Ectodermal cell (in vitro differentiated cells): ENCODE data around the gene HDAC7. TPM values are rescaled to one million over a fixed set of nuclear protein-coding genes. Genes with fewer than 3 reads are reported as not detected.

Experiments used
- H3K27ac ChIP-seq: 2 replicates; pipeline ENCODE4 v1.7.0; 2013; ENCODE audit warnings: mild to moderate bottlenecking, low read depth, low read length; ENCODE audit not compliant: insufficient read depth, poor library complexity, severe bottlenecking
- H3K27me3 ChIP-seq: 2 replicates; pipeline ENCODE4 v1.7.0; 2013; ENCODE audit warnings: mild to moderate bottlenecking, low read length; ENCODE audit not compliant: insufficient read depth, control insufficient read depth, poor library complexity, severe bottlenecking
- H3K36me3 ChIP-seq: one replicate; pipeline ENCODE4 v1.7.0; 2013; ENCODE audit warnings: low read length; ENCODE audit not compliant: control insufficient read depth, insufficient read depth
- H3K4me1 ChIP-seq: one replicate; pipeline ENCODE4 v1.7.0; 2013; ENCODE audit warnings: low read length; ENCODE audit not compliant: control insufficient read depth, insufficient read depth
- H3K4me3 ChIP-seq: 2 replicates; pipeline ENCODE4 v1.7.0; 2013; ENCODE audit warnings: low read depth, low read length, control low read depth; ENCODE audit not compliant: insufficient read depth
- H3K9me3 ChIP-seq: 2 replicates; pipeline ENCODE4 v1.7.0; 2013; ENCODE audit warnings: mild to moderate bottlenecking, low read length, moderate library complexity; ENCODE audit not compliant: control insufficient read depth
- WGBS, 2 experiments: methylation state at CpG; one replicate each; pipeline ENCODE4 v1.1.7; 2013; ENCODE audit warnings: missing lambda C conversion rate in 2 of 2; 5-methylcytosine and 5-hydroxymethylcytosine counted together
- polyA plus RNA-seq, 4 experiments: library from polyadenylated mRNA; stranded (reverse); fragments of 50-300 nt; gene quantifications; one replicate each; pipeline ENCODE4 v1.2.3, GENCODE V29; 2013

Gene HDAC7
- 50.9 TPM for polyA plus RNA-seq (2013, experiment 1 of 4)
- polyA plus RNA-seq (2013, experiment 2 of 4), result 44.3 TPM
- polyA plus RNA-seq (2013, experiment 3 of 4), result 32.5 TPM
- polyA plus RNA-seq (2013, experiment 4 of 4), result 37.2 TPM

GRCh38 chr12:47819896-47820630, at the start of gene HDAC7:
Gene HDAC7 (minus strand): TSS chr12:47819903. CDS start chr12:47819785, 118 bp downstream.
- Histone ChIP-seq H3K27me3 (peaks cover 13% of the 10 kb centered on the region), H3K9me3 (no peaks in the 10 kb centered on the region), H3K4me1 (peaks cover 39% of the 10 kb centered on the region), H3K27ac (peak within 1 kb of the TSS; percentile 93), H3K4me3 (peak within 1 kb of the TSS; percentile 58), H3K36me3 (no peaks in the 10 kb centered on the region)
- 0 to 1% methylated on average over 57 of the region's 58 CpGs for WGBS, 2 experiments

DNA sequence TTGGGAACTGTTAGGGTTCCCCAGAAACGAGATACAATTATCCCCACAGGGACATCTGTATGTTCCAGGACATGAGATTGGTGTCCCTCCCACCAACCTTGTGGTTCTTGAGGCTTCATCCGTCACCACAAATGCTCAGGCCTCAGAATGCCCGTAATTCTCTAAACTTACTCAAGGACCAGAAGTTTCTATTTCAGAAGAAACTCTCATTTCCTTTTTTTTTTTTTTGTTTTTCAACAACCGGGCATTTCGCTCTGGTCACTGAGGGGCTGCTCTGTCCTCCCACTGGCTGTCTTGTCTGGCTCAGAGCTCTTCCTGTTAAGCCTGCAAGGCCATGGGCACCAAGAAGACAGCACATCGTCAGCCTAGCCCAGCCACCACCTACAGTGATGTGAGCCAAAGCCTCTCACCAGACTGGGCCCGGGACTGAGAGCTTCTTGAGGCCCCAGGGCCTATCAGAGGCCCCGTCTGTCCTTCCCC, 48.9 kb upstream of the HDAC7 start:
- H3K27ac ChIP-seq, result no peak overlapping the region
- 91% methylated on average over 8 of the region's 8 CpGs for WGBS, 2 experiments

GRCh38 chr12:47868041-47868440, 48.3 kb upstream of the HDAC7 start:
- Histone ChIP-seq H3K36me3 (no peaks in the 10 kb centered on the region), H3K9me3 (no peaks in the 10 kb centered on the region), H3K27me3 (no peaks in the 10 kb centered on the region), H3K4me3 (no peak overlapping the region), H3K4me1 (no peaks in the 10 kb centered on the region), H3K27ac (no peak overlapping the region)
- WGBS, 2 experiments, result 89 to 97% methylated on average over 2 of the region's 2 CpGs

More for the DNA sequence above, 48.9 kb upstream of the HDAC7 start:
- no peak overlapping the region for H3K4me3 ChIP-seq
- no peaks in the 10 kb centered on the region for H3K36me3 ChIP-seq
- H3K4me1 ChIP-seq, result no peaks in the 10 kb centered on the region
- H3K9me3 ChIP-seq, result no peaks in the 10 kb centered on the region
- H3K27me3 ChIP-seq, result no peaks in the 10 kb centered on the region

GRCh38 chr12:47867495-47867941, 47.8 kb upstream of the HDAC7 start:
- H3K4me1 ChIP-seq, result no peaks in the 10 kb centered on the region
- H3K27me3 ChIP-seq, result no peaks in the 10 kb centered on the region
- no peaks in the 10 kb centered on the region for H3K9me3 ChIP-seq
- 92 to 94% methylated on average over 4 of the region's 4 CpGs for WGBS, 2 experiments
- H3K4me3 ChIP-seq, result no peak overlapping the region
- no peak overlapping the region for H3K27ac ChIP-seq
- H3K36me3 ChIP-seq, result no peaks in the 10 kb centered on the region

GRCh38 chr12:47864646-47865235, 45.0 kb upstream of the HDAC7 start:
- no peaks in the 10 kb centered on the region for H3K27me3 ChIP-seq
- WGBS, 2 experiments, result 93 to 94% methylated on average over 14 of the region's 14 CpGs
- no peak overlapping the region for H3K4me3 ChIP-seq
- no peaks in the 10 kb centered on the region for H3K4me1 ChIP-seq
- H3K36me3 ChIP-seq, result no peaks in the 10 kb centered on the region
- no peak overlapping the region for H3K27ac ChIP-seq
- no peaks in the 10 kb centered on the region for H3K9me3 ChIP-seq

DNA sequence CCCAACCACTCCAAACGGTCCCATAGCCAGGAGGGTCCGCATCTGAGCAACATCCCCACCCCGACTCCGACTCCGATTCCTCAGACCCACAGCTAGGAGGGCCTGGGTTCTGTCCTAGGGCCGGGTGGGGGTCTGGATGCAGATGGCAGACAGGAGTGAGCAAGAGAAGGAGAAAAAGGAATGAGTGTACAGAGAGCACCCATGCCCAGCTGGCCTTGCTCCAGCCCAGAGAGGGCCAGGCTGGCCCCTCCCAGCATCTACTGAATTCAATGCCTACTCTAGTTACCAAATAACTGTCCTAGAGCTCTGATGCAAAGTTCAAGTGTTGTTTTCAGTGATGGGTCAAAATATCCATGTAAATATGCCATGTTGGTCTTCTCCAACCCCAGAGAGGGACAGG, 44.3 kb upstream of the HDAC7 start:
- H3K27me3 ChIP-seq, result no peaks in the 10 kb centered on the region
- H3K36me3 ChIP-seq, result no peaks in the 10 kb centered on the region
- WGBS, 2 experiments, result 91 to 94% methylated on average over 6 of the region's 6 CpGs
- no peaks in the 10 kb centered on the region for H3K4me1 ChIP-seq
- H3K4me3 ChIP-seq, result no peak overlapping the region
- no peak overlapping the region for H3K27ac ChIP-seq
- H3K9me3 ChIP-seq, result no peaks in the 10 kb centered on the region

GRCh38 chr12:47863467-47863866, 43.8 kb upstream of the HDAC7 start:
- whole genome bisulfite sequencing, 2 experiments, result 88 to 94% methylated on average over 7 of the region's 7 CpGs
- Histone ChIP-seq H3K27me3 (no peaks in the 10 kb centered on the region), H3K4me3 (no peak overlapping the region), H3K4me1 (no peaks in the 10 kb centered on the region), H3K27ac (no peak overlapping the region), H3K36me3 (no peaks in the 10 kb centered on the region), H3K9me3 (no peaks in the 10 kb centered on the region)

GRCh38 chr12:47862881-47863280, 43.2 kb upstream of the HDAC7 start:
- H3K9me3 ChIP-seq, result no peaks in the 10 kb centered on the region
- H3K4me3 ChIP-seq, result no peak overlapping the region
- H3K27me3 ChIP-seq, result no peaks in the 10 kb centered on the region
- H3K27ac ChIP-seq, result no peak overlapping the region
- 92 to 93% methylated on average over 7 of the region's 7 CpGs for WGBS, 2 experiments
- H3K4me1 ChIP-seq, result no peaks in the 10 kb centered on the region
- no peaks in the 10 kb centered on the region for H3K36me3 ChIP-seq

- no peaks in the 10 kb centered on the region for H3K4me1 ChIP-seq
- no peak overlapping the region for H3K4me3 ChIP-seq
- 87 to 91% methylated on average over 5 of the region's 5 CpGs for WGBS, 2 experiments
- H3K27me3 ChIP-seq, result no peaks in the 10 kb centered on the region
- no peaks in the 10 kb centered on the region for H3K9me3 ChIP-seq
- no peak overlapping the region for H3K27ac ChIP-seq
- H3K36me3 ChIP-seq, result no peaks in the 10 kb centered on the region
Observed at GRCh38 chr12:47862167-47862750, 42.6 kb upstream of the HDAC7 start.

GRCh38 chr12:47860873-47861272, 41.2 kb upstream of the HDAC7 start:
- Histone ChIP-seq H3K36me3 (no peaks in the 10 kb centered on the region), H3K9me3 (no peaks in the 10 kb centered on the region), H3K4me3 (no peak overlapping the region), H3K27ac (no peak overlapping the region), H3K4me1 (no peaks in the 10 kb centered on the region), H3K27me3 (no peaks in the 10 kb centered on the region)
- WGBS, 2 experiments, result 86 to 97% methylated on average over 1 to 2 of the region's 2 CpGs
